Activated CD4-positive, alpha-beta T cell treated with anti-CD3 and anti-CD28 coated beads, Interleukin-2, amount 50 U/mL, for 24 hours (primary cell): Measurements from ENCODE around the gene SCUBE2.

Experiments
- DNase-seq, 2 donors: peaks; one replicate each; pipeline ENCODE4 v3.0.0-alpha.2; 2020; ENCODE audit warnings: low read depth in 1 of 2, low spot score in 1 of 2

Gene SCUBE2

DNA sequence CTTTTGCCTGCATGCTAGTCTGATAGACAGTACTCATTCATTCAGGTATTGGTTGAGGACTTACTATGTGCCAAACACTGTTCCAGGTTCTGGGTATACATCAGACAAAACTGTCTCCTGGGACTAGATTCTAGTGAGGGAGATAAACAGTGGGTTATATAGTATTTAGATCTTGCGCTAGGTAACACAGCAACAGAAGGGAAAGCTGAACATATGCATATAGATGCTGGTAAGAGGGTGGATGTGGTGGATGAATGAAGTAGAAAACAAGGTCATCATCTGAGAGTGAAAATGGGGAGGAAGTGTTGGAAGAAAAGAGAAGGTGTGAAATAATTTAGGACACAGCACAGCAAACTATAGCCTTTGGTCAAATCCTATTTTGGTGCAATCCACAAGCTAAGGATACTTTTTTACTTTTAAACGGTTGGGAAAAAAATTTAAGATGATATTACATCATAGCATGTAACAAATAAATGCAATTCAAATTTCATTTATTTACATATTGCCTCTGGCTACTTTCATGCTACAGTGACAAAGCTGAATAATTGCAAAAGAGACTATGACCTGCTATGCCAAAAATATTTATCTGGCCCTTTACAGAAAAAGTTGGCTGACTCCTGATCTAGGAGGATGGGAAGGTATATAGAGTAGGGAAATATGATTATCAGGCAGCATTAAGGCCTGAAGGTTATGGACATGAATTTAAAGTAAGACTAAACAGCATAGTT is 120.0 kb downstream of the SCUBE2 start:
- DNase-seq, result no peak
